SK-N-SH (cell line): Measurements from ENCODE around the gene AFP. TPM values are rescaled to one million over a fixed set of nuclear protein-coding genes. Genes with fewer than 3 reads are reported as not detected.

Source experiments
- CTCF ChIA-PET: fragments of 300-600, 350-600 bp; formaldehyde crosslinking; extraction: SDS; loops from one replicate; lab custom pipeline; 2021; lab: Yijun Ruan, JAX
- POLR2A ChIA-PET: fragments of 350-600 bp; sonication (Branson Sonifier 250); formaldehyde crosslinking; extraction: SDS; loops from one replicate; lab custom pipeline; 2020; ENCODE audit warnings: antibody characterized with exemption, inconsistent platforms; lab: Yijun Ruan, JAX
- DNase-seq: peaks from one replicate; pipeline ENCODE4 v3.0.0; 2012
- H2AFZ ChIP-seq: fragments of 200-600 bp; sonication (generic); 2 replicates; pipeline ENCODE4 v1.8.1; 2016; ENCODE audit warnings: antibody characterized with exemption, mild to moderate bottlenecking, low read depth
- H3F3A ChIP-seq: fragments of 200-600 bp; sonication (generic); replicated peaks from 2 replicates; pipeline ENCODE3; 2016; ENCODE audit warnings: antibody characterized with exemption, mild to moderate bottlenecking; ENCODE audit not compliant: insufficient read depth
- H3K27ac ChIP-seq, 2 experiments: fragments of 200-500 bp in 1 of 2; fragments of 200-600 bp in 1 of 2; sonication (Bioruptor generic) in 1 of 2; sonication (generic), shearing (Covaris generic) in 1 of 2; 2 replicates each; pipeline versions ENCODE4 v1.5.1 to v1.6.1; 2014 to 2016; ENCODE audit warnings: low read depth in 2 of 2, inconsistent platforms in 1 of 2, low read length in 1 of 2, mild to moderate bottlenecking in 1 of 2, mixed read lengths in 1 of 2
- H3K27me3 ChIP-seq: fragments of 200-600 bp; sonication (generic), shearing (Covaris generic); 2 replicates; pipeline ENCODE4 v1.6.1; 2016; ENCODE audit warnings: mixed run types; ENCODE audit not compliant: insufficient read depth
- H3K36me3 ChIP-seq, 2 experiments: fragments of 200-500 bp in 1 of 2; fragments of 200-600 bp in 1 of 2; sonication (Bioruptor generic) in 1 of 2; sonication (generic) in 1 of 2; replicated peaks in 1 of 2; 2 replicates each; pipeline versions ENCODE3 to v1.5.1; 2014 to 2016; ENCODE audit warnings: low read length in 1 of 2, mild to moderate bottlenecking in 1 of 2; ENCODE audit not compliant: insufficient read depth in 2 of 2, control insufficient read depth in 1 of 2
- H3K4me1 ChIP-seq, 2 experiments: fragments of 200-500 bp in 1 of 2; fragments of 200-600 bp in 1 of 2; sonication (Bioruptor generic) in 1 of 2; sonication (generic), shearing (Covaris generic) in 1 of 2; 2 replicates each; pipeline versions ENCODE4 v1.5.1 to v1.6.1; 2014 to 2016; ENCODE audit warnings: low read depth in 1 of 2, low read length in 1 of 2, mixed run types in 1 of 2; ENCODE audit not compliant: insufficient read depth in 2 of 2, control insufficient read depth in 1 of 2
- H3K4me2 ChIP-seq: fragments of 200-600 bp; sonication (generic), shearing (Covaris generic); 2 replicates; pipeline ENCODE4 v1.6.1; 2017; ENCODE audit warnings: mixed run types
- H3K4me3 ChIP-seq, 2 experiments: fragments of 200-500 bp in 1 of 2; fragments of 200-600 bp in 1 of 2; sonication (Bioruptor generic) in 1 of 2; sonication (generic), shearing (Covaris generic) in 1 of 2; 2 replicates each; pipeline versions ENCODE4 v1.5.1 to v1.8.1; 2014 to 2016; ENCODE audit warnings: low read depth in 2 of 2, inconsistent platforms in 1 of 2, low read length in 1 of 2, mild to moderate bottlenecking in 1 of 2, mixed read lengths in 1 of 2, moderate library complexity in 1 of 2
- H3K79me2 ChIP-seq: fragments of 200-600 bp; sonication (generic); 2 replicates; pipeline ENCODE4 v1.8.1; 2017; ENCODE audit warnings: mild to moderate bottlenecking; ENCODE audit not compliant: insufficient read depth
- H3K9ac ChIP-seq: fragments of 200-600 bp; sonication (generic); 2 replicates; pipeline ENCODE4 v1.6.1; 2017; ENCODE audit warnings: mixed run types
- H3K9me2 ChIP-seq: fragments of 200-600 bp; sonication (generic); 2 replicates; pipeline ENCODE4 v1.6.1; 2017; ENCODE audit warnings: mixed run types
- H3K9me3 ChIP-seq: fragments of 200-600 bp; sonication (generic); 2 replicates; pipeline ENCODE4 v1.6.1; 2017; ENCODE audit warnings: mixed run types, mild to moderate bottlenecking, moderate library complexity
- H4K20me1 ChIP-seq: fragments of 200-600 bp; sonication (generic); 2 replicates; pipeline ENCODE4 v1.6.1; 2017; ENCODE audit warnings: mild to moderate bottlenecking, mixed run types; ENCODE audit not compliant: insufficient read depth
- CHD2 ChIP-seq: fragments of 150-350 bp; IDR thresholded peaks from 2 replicates; pipeline ENCODE4 v1.6.1; 2018; ENCODE audit warnings: low read length; ENCODE audit not compliant: partially characterized antibody
- ELF1 ChIP-seq: IDR thresholded peaks from 2 replicates; pipeline ENCODE4 v1.4.0; 2012
- EP300 ChIP-seq, 2 experiments: IDR thresholded peaks; 2 replicates each; pipeline versions ENCODE4 v1.4.0 to v1.6.1; 2012; ENCODE audit warnings: borderline replicate concordance in 1 of 2, low read depth in 1 of 2, low read length in 1 of 2
- EZH2phosphoT487 ChIP-seq: fragments of 200-600 bp; sonication (generic); IDR thresholded peaks from 2 replicates; pipeline ENCODE4 v1.6.1; 2017; ENCODE audit warnings: low read depth, mixed run types, mild to moderate bottlenecking, antibody characterized with exemption, moderate library complexity, borderline replicate concordance
- GABPA ChIP-seq: IDR thresholded peaks from 2 replicates; pipeline ENCODE4 v1.4.0; 2012; ENCODE audit warnings: low read depth, mild to moderate bottlenecking
- GATA2 ChIP-seq: sonication (generic); formaldehyde crosslinking; IDR thresholded peaks from 2 replicates; pipeline ENCODE4 v1.5.0; 2020; ENCODE audit warnings: mild to moderate bottlenecking, missing genetic modification reagents
- MAX ChIP-seq: IDR thresholded peaks from 2 replicates; pipeline ENCODE4 v1.4.0; 2012; ENCODE audit warnings: low read depth
- MEF2A ChIP-seq: IDR thresholded peaks from 2 replicates; pipeline ENCODE4 v1.4.0; 2012; ENCODE audit warnings: low read depth, borderline replicate concordance
- MXI1 ChIP-seq: IDR thresholded peaks from 2 replicates; pipeline ENCODE4 v1.6.1; 2012; ENCODE audit warnings: mild to moderate bottlenecking, low read depth, low read length, improper control_type of control experiment
- NFIC ChIP-seq: IDR thresholded peaks from 2 replicates; pipeline ENCODE4 v1.4.0; 2012; ENCODE audit warnings: borderline replicate concordance
- NRF1 ChIP-seq: IDR thresholded peaks from 2 replicates; pipeline ENCODE4 v1.6.1; 2012; ENCODE audit warnings: low read depth, mild to moderate bottlenecking, low read length
- PBX3 ChIP-seq: IDR thresholded peaks from 2 replicates; pipeline ENCODE4; 2012
- POLR2AphosphoS5 ChIP-seq: IDR thresholded peaks from 2 replicates; pipeline ENCODE4 v1.6.1; 2012; ENCODE audit warnings: low read depth, low read length
- RAD21 ChIP-seq: IDR thresholded peaks from 2 replicates; pipeline ENCODE4 v1.6.1; 2012; ENCODE audit warnings: mild to moderate bottlenecking, low read length
- RCOR1 ChIP-seq: fragments of 150-350 bp; IDR thresholded peaks from 2 replicates; pipeline ENCODE4 v1.6.1; 2017; ENCODE audit warnings: antibody characterized with exemption, low read length
- SIN3A ChIP-seq: IDR thresholded peaks from 2 replicates; pipeline ENCODE4 v1.6.1; 2012; ENCODE audit warnings: low read depth, mild to moderate bottlenecking, low read length, moderate library complexity, borderline replicate concordance
- SMC3 ChIP-seq: IDR thresholded peaks from 2 replicates; pipeline ENCODE4 v1.6.1; 2012; ENCODE audit warnings: low read depth, low read length, improper control_type of control experiment
- USF1 ChIP-seq: IDR thresholded peaks from 2 replicates; pipeline ENCODE4 v1.4.0; 2012; ENCODE audit warnings: low read depth, borderline replicate concordance
- USF2 ChIP-seq: fragments of 150-350 bp; IDR thresholded peaks from 2 replicates; pipeline ENCODE4 v1.6.1; 2017; ENCODE audit warnings: antibody characterized with exemption, low read length, low read depth, borderline replicate concordance
- WGBS: methylation state at CpG from one replicate; pipeline ENCODE4 v1.1.6; 2017; ENCODE audit warnings: low lambda C conversion rate; 5-methylcytosine and 5-hydroxymethylcytosine counted together
- polyA plus RNA-seq, 3 experiments: library from polyadenylated mRNA; depleted of rRNA; stranded (reverse); fragments of >200 nt; gene quantifications; 2 replicates each; pipeline ENCODE4 v1.2.3, GENCODE V29; 2012

The AFP gene
- polyA plus RNA-seq, 1 of the 3 experiments (the other 2 are of a cell fraction) = 0.28 TPM

- Histone ChIP-seq H3K4me1 (no peaks in the 10 kb centered on the region), H3K9me2 (no peaks in the 10 kb centered on the region), H3F3A (no peaks in the 10 kb centered on the region), H3K9me3 (no peaks in the 10 kb centered on the region), H3K4me3 (no peak overlapping the region), H4K20me1 (no peaks in the 10 kb centered on the region), H3K9ac (no peak overlapping the region), H3K27ac (no peak overlapping the region), H3K79me2 (no peaks in the 10 kb centered on the region), H2AFZ (no peak overlapping the region), H3K4me2 (no peak overlapping the region), H3K36me3 (no peaks in the 10 kb centered on the region), H3K27me3 (no peaks in the 10 kb centered on the region; the same call in 1 of the 2 replicates)
- no peak for DNase-seq
- WGBS = 18% methylated on average over 4 of the region's 4 CpGs
- ChIA-PET CTCF (interaction anchor here (0.7 kb wide), 1 partner anchor 9 kb away, joined by 3 read pairs; no protein-coding TSS in a partner anchor), POLR2A (no interaction called here)
- TF ChIP-seq USF2 = no peak
- no peak for TF ChIP-seq MEF2A
- TF ChIP-seq GABPA = no peak
- TF ChIP-seq SIN3A = no peak
- no peak for TF ChIP-seq MXI1
- TF ChIP-seq POLR2AphosphoS5 = no peak
- no peak for TF ChIP-seq RAD21
- no peak for TF ChIP-seq RCOR1
Observed at GRCh38 chr4:73460913-73461522, 25.0 kb downstream of the AFP start.

GRCh38 chr4:73468170-73468569, 32.1 kb downstream of the AFP start:
- no peak for DNase-seq
- no peaks in the 10 kb centered on the region for H3K27me3 ChIP-seq
- TF ChIP-seq GABPA (no peak), NRF1 (no peak), ELF1 (no peak), MAX (no peak), USF1 (no peak), GATA2 (CRISPR knock-in tag) (no peak), CHD2 (no peak), SIN3A (no peak), EZH2phosphoT487 (no peak), PBX3 (no peak), EP300 (IDR thresholded peaks at IDR 0.05; ENCODE audit: borderline replicate concordance in 1 of 2, low read depth in 1 of 2, low read length in 1 of 2) (no peak), SMC3 (no peak), MEF2A (no peak), NFIC (no peak), MXI1 (no peak)
- TF ChIP-seq, all 33 proteins: peak for 0
- Histone ChIP-seq H3K36me3 (no peaks in the 10 kb centered on the region), H2AFZ (no peak overlapping the region), H3F3A (no peaks in the 10 kb centered on the region), H3K4me1 (no peaks in the 10 kb centered on the region), H3K4me3 (no peak overlapping the region), H3K9ac (no peak overlapping the region), H3K9me3 (no peaks in the 10 kb centered on the region), H4K20me1 (no peaks in the 10 kb centered on the region; the same call in 1 of the 2 replicates), H3K4me2 (no peak overlapping the region), H3K79me2 (no peaks in the 10 kb centered on the region), H3K27ac (no peak overlapping the region), H3K9me2 (no peaks in the 10 kb centered on the region)
- ChIA-PET POLR2A (no interaction called here), CTCF (interaction anchor here (1.4 to 1.5 kb wide), 2 partner anchors 23 to 35 kb away, joined by 3 to 4 read pairs; no protein-coding TSS in a partner anchor)
- 37% methylated on average over 3 of the region's 3 CpGs for WGBS
